ENCODE results near the gene PRDM16.

DNA sequence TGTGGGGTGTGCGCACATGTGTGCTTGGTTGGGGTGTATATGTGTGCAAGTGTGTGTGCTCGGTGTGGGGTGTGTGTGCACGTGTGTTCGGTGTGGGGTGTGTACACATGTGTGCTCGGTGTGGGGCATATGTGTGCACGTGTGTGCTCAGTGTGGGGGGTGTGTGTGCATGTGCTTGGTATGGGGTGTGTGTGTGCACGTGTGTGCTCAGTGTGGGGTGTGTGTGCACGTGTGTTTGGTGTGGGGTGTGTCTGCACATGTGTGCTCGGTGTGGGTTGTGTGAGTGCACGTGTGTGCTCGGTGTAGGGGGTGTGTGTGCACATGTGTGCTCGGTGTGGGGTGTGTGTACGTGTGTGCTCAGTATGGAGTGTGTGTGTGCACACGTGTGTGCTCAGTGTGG lies 77.5 kb downstream of the PRDM16 start:
- TF ChIP-seq POLR2A (IDR thresholded peaks at IDR 0.05; ENCODE audit: low read length) = no peak
- TF ChIP-seq GATA1 (IDR thresholded peaks at IDR 0.05; ENCODE audit: low read depth, low read length) = no peak

Data from erythroblast (primary cell).